HepG2 (cell line): ENCODE data around the gene ATP13A2. TPM values are rescaled to one million over a fixed set of nuclear protein-coding genes. Genes with fewer than 3 reads are reported as not detected.
A peak's percentile ranks its signal among the peaks of the same experiment; 100 is the strongest.

Experiments
- CCDC6 ChIP-seq: sonication (generic); formaldehyde crosslinking; IDR thresholded peaks from 2 replicates; pipeline ENCODE4 v1.8.1; 2022; ENCODE audit warnings: mild to moderate bottlenecking, missing genetic modification reagents, moderate library complexity
- ERF ChIP-seq: IDR thresholded peaks from 2 replicates; pipeline ENCODE4 v1.6.1; 2018; ENCODE audit warnings: missing biosample characterization, missing genetic modification reagents
- KLF16 ChIP-seq, 2 experiments: sonication (generic) in 1 of 2; formaldehyde crosslinking in 1 of 2; IDR thresholded peaks; 2 replicates each; pipeline versions ENCODE4 v1.6.1 to v1.8.0; 2016 to 2023; ENCODE audit warnings: missing genetic modification reagents in 2 of 2, missing compliant biosample characterization in 1 of 2
- MEF2D ChIP-seq: sonication (generic); formaldehyde crosslinking; IDR thresholded peaks from 2 replicates; pipeline ENCODE4 v1.5.1; 2020; ENCODE audit warnings: mild to moderate bottlenecking, missing genetic modification reagents
- NFE2 ChIP-seq: sonication (generic); formaldehyde crosslinking; IDR thresholded peaks from 2 replicates; pipeline ENCODE4 v1.4.0; 2020; ENCODE audit warnings: missing genetic modification reagents
- RORA ChIP-seq: sonication (generic); formaldehyde crosslinking; IDR thresholded peaks from 2 replicates; pipeline ENCODE4 v1.5.0; 2020; ENCODE audit warnings: mild to moderate bottlenecking, missing genetic modification reagents, moderate library complexity
- RXRA ChIP-seq: sonication (generic); formaldehyde crosslinking; IDR thresholded peaks from 2 replicates; pipeline ENCODE4 v1.5.1; 2020; ENCODE audit warnings: missing genetic modification reagents
- ZBTB34 ChIP-seq: sonication (generic); formaldehyde crosslinking; IDR thresholded peaks from 2 replicates; pipeline ENCODE4 v1.8.0; 2022; ENCODE audit warnings: mild to moderate bottlenecking, missing genetic modification reagents
- ZNF180 ChIP-seq: sonication (generic); formaldehyde crosslinking; IDR thresholded peaks from 2 replicates; pipeline ENCODE4 v1.4.0; 2020; ENCODE audit warnings: low read depth, missing genetic modification reagents, borderline replicate concordance
- ZNF274 ChIP-seq: sonication (generic); formaldehyde crosslinking; IDR thresholded peaks from 2 replicates; pipeline ENCODE4 v1.5.1; 2020; ENCODE audit warnings: mild to moderate bottlenecking, missing genetic modification reagents
- ZNF552 ChIP-seq: sonication (generic); formaldehyde crosslinking; IDR thresholded peaks from 2 replicates; pipeline ENCODE4 v1.9.0; 2022; ENCODE audit warnings: missing genetic modification reagents, mild to moderate bottlenecking, borderline replicate concordance
- ZNF776 ChIP-seq: sonication (generic); formaldehyde crosslinking; IDR thresholded peaks from 2 replicates; pipeline ENCODE4 v1.4.0; 2020; ENCODE audit warnings: mild to moderate bottlenecking, missing genetic modification reagents
- ZNF788 ChIP-seq: sonication (generic); formaldehyde crosslinking; IDR thresholded peaks from 2 replicates; pipeline ENCODE4 v1.5.0; 2020; ENCODE audit warnings: mild to moderate bottlenecking, missing genetic modification reagents, borderline replicate concordance
- ZSCAN9 ChIP-seq: IDR thresholded peaks from 2 replicates; pipeline ENCODE4 v1.6.1; 2016; ENCODE audit warnings: borderline replicate concordance
- polyA plus RNA-seq, 8 experiments: library from polyadenylated mRNA; depleted of rRNA in 3 of 8; stranded (reverse) in 7 of 8; unstranded in 1 of 8; fragments of >200 nt; fragmentation: Illumina TruSeq in 4 of 8; extraction: Trizol in 4 of 8; gene quantifications; 2 replicates each; pipeline versions ENCODE4 v1.2.1 to v1.2.3, GENCODE V29; 2011 to 2016; ENCODE audit warnings: low read depth in 4 of 8, missing spikeins in 1 of 8, mixed read lengths in 1 of 8; ENCODE audit not compliant: insufficient read depth in 1 of 8
- total RNA-seq, 5 experiments: library from RNA; depleted of rRNA; stranded (reverse); fragments of >200 nt; fragmentation: Illumina TruSeq; extraction: Trizol; gene quantifications; 2 replicates each; pipeline ENCODE4 v1.2.3, GENCODE V29; 2016; ENCODE audit warnings: low read depth in 1 of 5
- TF ChIP-seq, protein P1 (sequence below): sonication (generic); formaldehyde crosslinking; IDR thresholded peaks from 2 replicates; pipeline ENCODE4 v1.4.0; 2020; ENCODE audit warnings: missing genetic modification reagents
- TF ChIP-seq, protein P2 (sequence below): sonication (generic); formaldehyde crosslinking; IDR thresholded peaks from 2 replicates; pipeline ENCODE4 v1.9.0; 2022; ENCODE audit warnings: low read depth, missing genetic modification reagents
- TF ChIP-seq, protein P3 (sequence below): sonication (generic); formaldehyde crosslinking; IDR thresholded peaks from 2 replicates; pipeline ENCODE4 v1.4.0; 2020; ENCODE audit warnings: missing genetic modification reagents
- TF ChIP-seq, protein P4 (sequence below): sonication (generic); formaldehyde crosslinking; IDR thresholded peaks from 2 replicates; pipeline ENCODE4 v1.5.1; 2020; ENCODE audit warnings: missing genetic modification reagents, mild to moderate bottlenecking, borderline replicate concordance

Gene ATP13A2
- total and polyA plus RNA-seq, 2 of the 13 experiments (the other 11 are each of a cell fraction or from before 2014, with no cell fraction given) = 13.2 to 16.2 TPM

DNA sequence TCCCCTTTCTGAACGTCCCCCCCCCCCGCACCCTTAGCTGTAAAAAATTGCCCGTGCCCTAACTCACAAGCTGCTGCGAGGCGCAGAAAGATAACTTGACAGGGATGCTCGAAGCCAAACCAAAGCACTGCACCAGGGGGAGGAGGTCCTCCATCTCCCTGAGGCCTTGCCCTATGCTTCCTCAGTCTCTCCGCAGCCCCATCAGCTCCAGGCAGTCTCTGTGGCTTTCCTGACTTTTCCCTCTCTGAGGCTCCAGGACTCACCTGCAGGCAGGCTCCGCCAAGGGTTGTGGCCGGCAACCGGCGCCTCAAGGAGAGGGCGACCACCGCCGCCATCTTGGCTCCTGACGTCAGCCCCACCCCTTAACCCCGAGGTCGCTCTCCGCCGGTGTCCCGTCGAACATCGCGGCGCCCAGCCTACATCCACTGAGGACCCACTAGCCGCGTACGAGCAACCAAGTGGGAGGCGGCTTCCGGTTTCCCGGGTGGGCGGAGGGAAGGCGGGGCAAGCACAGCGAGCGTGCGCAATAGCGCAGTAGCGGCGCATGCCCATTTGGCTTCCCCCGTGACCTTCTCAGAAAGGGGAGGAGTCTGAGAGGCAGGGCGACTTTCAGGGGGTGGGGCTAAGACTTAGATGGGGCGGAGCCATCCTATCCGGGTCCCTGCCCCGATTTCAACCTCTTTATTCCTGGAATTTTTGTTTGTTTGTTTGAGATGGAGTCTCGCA, 42.1 kb upstream of the ATP13A2 start, which contains the start of gene SDHB (continued):
- no peak for TF ChIP-seq ZNF552 (CRISPR knock-in tag)
- no peak for TF ChIP-seq ZNF180
- TF ChIP-seq, protein P1, sequence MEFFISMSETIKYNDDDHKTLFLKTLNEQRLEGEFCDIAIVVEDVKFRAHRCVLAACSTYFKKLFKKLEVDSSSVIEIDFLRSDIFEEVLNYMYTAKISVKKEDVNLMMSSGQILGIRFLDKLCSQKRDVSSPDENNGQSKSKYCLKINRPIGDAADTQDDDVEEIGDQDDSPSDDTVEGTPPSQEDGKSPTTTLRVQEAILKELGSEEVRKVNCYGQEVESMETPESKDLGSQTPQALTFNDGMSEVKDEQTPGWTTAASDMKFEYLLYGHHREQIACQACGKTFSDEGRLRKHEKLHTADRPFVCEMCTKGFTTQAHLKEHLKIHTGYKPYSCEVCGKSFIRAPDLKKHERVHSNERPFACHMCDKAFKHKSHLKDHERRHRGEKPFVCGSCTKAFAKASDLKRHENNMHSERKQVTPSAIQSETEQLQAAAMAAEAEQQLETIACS (CRISPR knock-in tag) = no peak
- TF ChIP-seq, protein P2, sequence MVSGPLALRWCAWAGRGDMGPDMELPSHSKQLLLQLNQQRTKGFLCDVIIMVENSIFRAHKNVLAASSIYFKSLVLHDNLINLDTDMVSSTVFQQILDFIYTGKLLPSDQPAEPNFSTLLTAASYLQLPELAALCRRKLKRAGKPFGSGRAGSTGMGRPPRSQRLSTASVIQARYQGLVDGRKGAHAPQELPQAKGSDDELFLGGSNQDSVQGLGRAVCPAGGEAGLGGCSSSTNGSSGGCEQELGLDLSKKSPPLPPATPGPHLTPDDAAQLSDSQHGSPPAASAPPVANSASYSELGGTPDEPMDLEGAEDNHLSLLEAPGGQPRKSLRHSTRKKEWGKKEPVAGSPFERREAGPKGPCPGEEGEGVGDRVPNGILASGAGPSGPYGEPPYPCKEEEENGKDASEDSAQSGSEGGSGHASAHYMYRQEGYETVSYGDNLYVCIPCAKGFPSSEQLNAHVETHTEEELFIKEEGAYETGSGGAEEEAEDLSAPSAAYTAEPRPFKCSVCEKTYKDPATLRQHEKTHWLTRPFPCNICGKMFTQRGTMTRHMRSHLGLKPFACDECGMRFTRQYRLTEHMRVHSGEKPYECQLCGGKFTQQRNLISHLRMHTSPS (CRISPR knock-in tag) = no peak
- peak in 1 of 2 experiments; percentile 81; a peak in 1 of 4 replicates for TF ChIP-seq KLF16 (CRISPR knock-in tag; IDR thresholded peaks at IDR 0.05)
- peak; percentile 63; the same call in 1 of the 2 replicates for TF ChIP-seq RXRA (CRISPR knock-in tag)
- peak; percentile 75 for TF ChIP-seq ERF (CRISPR knock-in tag)
- no peak for TF ChIP-seq RORA
- TF ChIP-seq ZNF274 (CRISPR knock-in tag) = no peak
- no peak for TF ChIP-seq ZBTB34 (CRISPR knock-in tag)
- no peak for TF ChIP-seq ZSCAN9 (CRISPR knock-in tag)
- TF ChIP-seq MEF2D (CRISPR knock-in tag) = peak; percentile 71; the same call in 1 of the 2 replicates
- TF ChIP-seq, protein P3, sequence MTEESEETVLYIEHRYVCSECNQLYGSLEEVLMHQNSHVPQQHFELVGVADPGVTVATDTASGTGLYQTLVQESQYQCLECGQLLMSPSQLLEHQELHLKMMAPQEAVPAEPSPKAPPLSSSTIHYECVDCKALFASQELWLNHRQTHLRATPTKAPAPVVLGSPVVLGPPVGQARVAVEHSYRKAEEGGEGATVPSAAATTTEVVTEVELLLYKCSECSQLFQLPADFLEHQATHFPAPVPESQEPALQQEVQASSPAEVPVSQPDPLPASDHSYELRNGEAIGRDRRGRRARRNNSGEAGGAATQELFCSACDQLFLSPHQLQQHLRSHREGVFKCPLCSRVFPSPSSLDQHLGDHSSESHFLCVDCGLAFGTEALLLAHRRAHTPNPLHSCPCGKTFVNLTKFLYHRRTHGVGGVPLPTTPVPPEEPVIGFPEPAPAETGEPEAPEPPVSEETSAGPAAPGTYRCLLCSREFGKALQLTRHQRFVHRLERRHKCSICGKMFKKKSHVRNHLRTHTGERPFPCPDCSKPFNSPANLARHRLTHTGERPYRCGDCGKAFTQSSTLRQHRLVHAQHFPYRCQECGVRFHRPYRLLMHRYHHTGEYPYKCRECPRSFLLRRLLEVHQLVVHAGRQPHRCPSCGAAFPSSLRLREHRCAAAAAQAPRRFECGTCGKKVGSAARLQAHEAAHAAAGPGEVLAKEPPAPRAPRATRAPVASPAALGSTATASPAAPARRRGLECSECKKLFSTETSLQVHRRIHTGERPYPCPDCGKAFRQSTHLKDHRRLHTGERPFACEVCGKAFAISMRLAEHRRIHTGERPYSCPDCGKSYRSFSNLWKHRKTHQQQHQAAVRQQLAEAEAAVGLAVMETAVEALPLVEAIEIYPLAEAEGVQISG (CRISPR knock-in tag) = peak; percentile 100
- peak; percentile 57; the same call in 1 of the 2 replicates for TF ChIP-seq ZNF788 (CRISPR knock-in tag)
- TF ChIP-seq CCDC6 (CRISPR knock-in tag) = no peak
- no peak for TF ChIP-seq NFE2 (CRISPR knock-in tag)
- TF ChIP-seq, protein P4, sequence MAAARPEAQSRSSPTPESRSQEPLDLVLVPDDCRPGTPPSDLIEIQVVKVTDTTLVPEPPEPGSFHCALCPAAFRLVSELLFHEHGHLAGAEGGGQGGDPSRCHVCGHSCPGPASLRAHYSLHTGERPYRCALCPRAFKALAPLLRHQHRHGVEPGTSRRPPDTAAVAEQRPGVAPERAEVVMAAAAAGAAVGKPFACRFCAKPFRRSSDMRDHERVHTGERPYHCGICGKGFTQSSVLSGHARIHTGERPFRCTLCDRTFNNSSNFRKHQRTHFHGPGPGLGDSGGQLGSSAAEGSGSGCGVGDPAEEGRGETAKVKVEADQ (CRISPR knock-in tag) = 0 out of 2 replicates have a peak, but pooled peaks have one; percentile 24
- no peak for TF ChIP-seq ZNF776
